Measurements from ENCODE around the gene ANKRD17.

ANKRD17 gene

DNA sequence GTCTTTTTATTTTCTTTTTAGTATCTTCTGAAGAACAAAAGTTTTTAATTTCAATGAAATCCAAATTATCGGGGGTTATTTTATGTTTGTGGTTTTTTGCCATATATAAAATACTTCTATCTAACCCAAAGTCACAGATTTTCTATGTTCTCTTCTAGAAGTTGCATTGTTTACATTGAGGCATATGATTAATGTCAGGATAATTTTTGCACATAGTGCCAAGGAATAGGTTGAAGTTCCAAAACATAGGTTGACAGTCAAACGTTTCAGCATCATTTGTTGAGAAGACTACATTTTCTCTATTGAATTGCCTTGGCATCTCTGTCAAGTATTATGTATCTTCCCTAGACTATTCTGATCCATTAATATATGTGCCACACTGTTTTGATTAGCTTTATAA lies 64.5 kb downstream of the ANKRD17 start:
- DNase-seq: peak; percentile 8

DNA sequence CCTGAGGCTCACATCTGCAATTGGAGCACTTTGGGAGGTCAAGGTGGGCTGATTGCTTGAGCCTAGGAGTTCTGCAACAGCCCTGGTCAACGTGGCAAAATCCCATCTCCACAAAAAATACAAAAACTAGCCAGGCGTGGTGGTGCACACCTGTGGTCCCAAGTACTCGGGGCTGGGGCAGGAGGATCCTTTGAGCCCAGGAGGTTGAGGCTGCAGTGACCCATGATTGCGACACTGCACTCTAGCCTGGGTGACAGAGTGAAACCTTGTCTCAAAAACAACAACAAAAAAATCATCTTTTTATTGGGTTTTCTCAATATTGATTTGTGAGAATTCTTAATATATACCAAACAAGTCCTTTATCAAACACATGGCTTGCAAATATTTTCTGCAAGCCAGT lies 64.9 kb downstream of the ANKRD17 start:
- DNase-seq: no peak

DNA sequence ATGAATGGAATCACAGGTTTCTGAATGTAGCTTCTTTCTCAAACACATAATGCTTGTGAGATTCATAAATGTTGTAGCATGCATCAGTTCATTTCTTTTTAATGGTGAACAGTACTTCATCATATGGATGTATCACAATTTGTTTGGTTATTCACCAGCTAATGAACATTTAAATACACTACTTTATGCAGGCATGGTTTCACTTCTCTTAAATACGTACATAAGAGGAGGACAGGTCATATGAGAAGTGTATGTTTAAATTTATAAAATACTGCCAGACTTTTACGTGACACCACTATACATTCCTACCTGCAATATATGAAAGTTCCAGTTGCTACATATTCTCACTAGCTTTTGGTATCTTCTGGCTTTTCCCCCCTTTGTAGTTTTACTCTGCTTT lies 65.4 kb downstream of the ANKRD17 start:
- no peak for DNase-seq

DNA sequence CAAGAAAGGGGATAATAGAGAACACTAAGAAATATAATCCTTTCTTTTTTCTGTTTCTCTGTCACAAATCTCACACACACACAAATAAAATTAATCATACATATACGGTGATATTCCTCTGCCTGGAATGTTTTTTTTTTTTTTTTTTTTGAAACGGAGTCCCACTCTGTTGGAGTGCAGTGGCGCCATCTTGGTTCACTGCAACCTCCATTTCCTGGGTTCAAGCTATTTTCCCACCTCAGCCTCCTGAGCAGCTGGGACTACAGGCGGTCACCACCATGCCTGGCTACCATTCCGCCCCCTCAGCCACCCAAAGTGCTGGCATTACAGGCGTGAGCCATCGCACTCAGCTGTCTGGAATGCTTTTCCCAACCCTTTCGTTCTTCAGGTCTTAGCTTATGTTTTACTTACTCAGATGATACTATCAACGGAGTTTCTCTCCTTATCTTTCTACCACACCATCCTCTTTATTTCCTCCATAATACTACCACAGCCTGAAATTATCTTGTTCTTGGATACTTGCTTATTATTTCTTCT lies 69.3 kb downstream of the ANKRD17 start:
- DNase-seq: no peak

DNA sequence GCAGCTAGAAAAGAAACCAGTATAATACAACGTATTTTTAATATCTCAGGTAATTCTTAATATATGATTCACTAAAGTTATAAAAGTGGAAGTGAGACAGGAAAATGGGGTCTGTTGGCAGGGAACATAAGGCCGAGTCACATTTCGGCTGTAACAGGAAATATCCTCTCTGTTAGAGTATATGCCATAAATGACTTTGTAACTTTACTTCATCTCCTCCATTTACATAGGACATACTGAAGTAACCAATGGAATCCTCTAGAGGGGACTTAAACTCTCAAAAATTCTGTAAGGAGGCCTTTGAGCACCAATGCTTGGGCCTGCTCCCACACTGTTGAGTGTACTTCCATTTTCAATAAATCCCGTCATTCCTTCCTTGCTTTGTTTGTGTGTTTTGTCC lies 71.3 kb downstream of the ANKRD17 start:
- peak; percentile 23 for DNase-seq

DNA sequence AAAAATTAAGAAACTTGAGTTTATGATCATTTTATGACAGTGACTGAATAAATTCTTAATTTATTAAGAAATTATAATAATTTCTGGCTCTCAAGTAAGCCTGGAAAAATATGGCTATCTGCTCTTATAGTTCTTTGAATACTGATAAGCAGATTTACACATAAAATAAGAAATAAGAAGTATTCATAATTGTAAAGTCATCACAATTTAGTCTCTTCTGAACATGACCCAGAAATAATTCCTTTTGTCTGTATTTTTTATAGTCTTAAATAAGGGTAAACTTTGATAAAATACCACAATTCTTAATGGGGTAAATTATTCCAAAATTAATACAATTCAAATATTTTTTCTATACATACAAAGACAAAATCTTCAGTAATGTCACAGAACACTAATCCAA lies 72.7 kb downstream of the ANKRD17 start:
- DNase-seq: no peak

DNA sequence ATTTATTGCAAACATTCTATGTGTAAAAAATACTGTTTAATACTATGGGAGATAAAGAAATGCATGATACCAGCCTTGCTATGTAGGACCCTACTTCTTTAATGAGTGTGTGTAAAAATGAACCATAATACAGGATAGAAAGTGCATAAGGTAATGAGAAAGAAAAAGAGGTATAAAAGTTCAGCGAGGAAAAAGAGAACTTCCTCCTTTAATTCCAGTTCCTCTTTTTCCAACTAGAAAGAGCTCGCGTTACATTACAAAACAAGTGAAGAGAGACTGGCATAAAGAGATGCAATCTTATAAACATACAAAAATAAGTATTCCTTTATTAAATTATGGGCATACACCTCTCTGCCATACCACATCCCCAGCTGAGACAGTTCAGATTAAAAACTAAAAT lies 77.4 kb downstream of the ANKRD17 start:
- DNase-seq: no peak

DNA sequence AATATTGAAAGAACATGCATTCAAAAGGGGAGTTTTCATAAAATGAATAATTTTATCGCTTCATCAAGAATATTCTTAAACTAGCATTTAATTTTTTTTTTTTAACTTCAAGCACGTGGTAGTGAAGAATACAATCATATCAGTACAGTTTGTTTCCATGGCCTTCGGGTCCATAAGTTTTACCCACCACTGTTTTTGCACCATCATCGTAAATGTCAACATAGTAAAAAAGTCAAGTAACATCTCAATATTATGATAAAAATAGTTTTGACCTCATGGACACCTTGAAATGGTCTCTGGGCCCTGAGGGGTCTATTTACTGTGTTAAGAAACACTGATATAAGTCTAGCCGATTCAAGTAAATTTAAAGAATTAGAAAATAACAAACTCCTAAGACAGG lies 80.2 kb downstream of the ANKRD17 start:
- DNase-seq: no peak

DNA sequence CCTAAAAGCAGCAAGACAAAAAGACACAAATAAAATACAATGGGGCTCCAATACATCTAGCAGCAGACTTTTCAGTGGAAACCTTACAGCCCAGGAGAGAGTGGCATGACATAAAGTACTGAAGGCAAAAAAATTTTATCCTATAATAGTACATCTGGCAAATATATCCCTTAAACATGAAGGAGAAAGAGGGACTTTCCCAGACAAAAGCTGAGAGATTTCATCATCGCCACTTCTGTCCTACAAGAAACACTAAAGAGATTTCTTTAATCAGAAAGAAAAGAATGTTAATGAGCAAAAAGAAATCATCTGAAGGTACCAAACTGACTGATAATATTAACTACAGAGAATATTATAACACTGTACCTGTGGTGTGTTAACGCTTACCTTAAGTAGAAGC lies 86.4 kb downstream of the ANKRD17 start:
- no peak for DNase-seq

DNA sequence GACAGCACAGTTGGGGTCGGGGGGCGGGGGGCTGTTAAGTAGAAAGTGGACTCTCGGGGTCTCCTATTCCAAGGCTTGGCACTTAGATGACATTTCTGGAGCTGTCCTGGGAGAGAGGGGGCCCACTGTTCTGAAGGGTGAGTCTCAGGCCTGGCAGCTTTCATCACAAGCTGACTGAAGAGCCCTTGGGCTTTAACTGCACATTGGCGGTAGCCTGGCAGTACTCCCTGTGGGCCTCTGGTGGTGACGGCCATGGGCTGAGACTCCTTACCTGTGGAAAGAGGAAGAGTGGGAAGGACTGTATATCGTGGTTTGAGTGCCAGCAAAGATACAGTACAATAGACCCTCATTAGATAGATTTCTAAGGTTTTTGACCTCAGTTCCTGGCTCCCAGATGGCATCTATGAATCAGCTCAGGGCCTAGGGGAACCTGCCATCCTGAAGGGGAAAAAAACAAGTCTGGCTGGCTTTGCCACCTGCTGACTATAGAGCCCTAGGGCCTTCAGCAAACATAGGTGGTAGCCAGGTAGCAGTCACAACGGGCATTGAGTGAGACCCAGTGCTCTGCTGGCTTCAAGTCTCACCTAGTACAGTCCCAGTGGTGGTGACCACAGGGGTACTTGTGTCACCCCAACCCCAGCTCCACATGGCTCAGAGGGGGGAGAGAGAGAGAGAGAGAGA lies 87.9 kb downstream of the ANKRD17 start:
- DNase-seq: no peak

DNA sequence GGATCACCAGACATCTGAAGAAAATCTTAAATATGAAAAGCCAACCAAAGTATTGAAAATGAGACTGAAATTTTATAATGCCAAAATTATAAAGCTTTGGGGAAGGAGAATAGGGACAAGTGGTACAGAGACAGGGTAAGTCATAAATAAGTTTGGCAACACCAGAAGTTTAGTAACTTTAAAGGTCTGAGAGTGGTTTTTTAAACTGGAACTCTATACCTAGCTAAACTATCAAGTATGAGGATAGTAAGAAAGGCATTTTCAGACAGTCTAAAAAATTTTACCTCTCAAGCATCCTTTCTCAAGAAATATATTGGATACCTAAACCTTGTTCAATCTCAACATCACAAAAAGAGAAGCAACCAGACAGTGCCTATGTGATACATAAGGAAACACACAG lies 92.4 kb downstream of the ANKRD17 start:
- DNase-seq: no peak

DNA sequence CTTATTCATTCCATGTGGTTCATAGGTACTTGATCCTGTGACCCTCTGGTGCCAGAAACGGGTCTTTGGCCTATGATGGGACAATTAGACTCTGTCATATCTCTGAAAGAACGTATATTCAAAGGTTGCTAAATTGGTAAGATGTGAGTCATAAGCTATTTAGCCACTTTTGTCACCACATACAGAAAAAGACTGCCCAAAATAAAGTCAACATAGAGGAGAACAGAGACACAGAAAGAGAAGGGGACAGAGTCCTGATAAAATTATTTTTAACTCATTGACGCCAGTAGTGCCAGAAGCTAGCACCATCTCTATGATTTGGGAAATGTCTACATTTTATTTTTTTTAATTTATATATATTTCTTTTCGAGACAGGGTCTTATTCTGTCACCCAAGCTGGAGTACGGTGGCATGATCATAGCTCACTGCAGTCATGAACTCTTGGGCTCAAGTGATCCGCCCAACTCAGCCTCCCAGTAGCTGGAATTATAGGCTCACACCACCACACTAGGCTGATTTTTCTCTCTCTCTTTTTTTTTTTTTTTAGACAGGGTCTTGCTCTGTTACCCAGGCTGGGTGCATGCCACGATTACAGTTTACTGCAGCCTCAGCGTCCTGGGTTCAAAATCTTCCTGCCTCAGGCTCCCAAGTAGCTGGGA lies 96.9 kb downstream of the ANKRD17 start:
- DNase-seq: no peak

DNA sequence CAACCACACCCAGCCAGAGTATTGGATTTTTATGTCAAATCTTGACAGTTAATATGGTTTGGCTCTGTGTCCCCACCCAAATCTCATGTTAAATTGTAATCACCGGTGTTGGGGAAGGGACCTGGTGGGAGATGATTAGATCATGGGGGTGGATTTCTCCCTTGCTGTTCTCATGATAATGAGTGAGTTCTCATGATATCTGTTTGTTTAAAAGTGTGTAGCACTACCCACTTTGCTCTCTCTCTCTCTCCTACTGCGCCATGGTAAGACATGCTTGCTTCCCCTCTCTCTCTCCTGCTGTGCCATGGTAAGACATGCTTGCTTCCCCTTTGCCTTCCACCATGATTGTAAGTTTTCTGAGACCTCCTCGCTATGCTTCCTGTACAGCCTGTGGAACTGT lies 102.2 kb downstream of the ANKRD17 start:
- DNase-seq: no peak

DNA sequence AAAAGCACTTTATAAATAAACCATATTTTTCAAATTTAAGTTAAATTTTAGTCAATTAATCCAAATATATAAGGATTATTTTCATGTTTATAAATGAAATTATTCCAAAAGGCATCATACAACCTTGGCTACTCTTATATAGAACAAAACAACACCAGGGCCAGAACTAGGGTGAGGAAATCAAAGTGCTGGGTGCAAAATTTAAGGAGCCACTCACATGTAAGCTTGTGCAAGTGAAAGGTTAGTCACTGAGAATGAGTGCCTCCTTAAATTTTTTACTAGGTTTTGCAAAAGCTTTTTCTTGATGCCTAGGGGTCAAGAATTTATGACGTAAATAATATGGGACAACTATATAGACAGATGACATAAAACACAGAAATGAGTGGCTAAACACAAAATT lies 105.7 kb downstream of the ANKRD17 start:
- DNase-seq: no peak

DNA sequence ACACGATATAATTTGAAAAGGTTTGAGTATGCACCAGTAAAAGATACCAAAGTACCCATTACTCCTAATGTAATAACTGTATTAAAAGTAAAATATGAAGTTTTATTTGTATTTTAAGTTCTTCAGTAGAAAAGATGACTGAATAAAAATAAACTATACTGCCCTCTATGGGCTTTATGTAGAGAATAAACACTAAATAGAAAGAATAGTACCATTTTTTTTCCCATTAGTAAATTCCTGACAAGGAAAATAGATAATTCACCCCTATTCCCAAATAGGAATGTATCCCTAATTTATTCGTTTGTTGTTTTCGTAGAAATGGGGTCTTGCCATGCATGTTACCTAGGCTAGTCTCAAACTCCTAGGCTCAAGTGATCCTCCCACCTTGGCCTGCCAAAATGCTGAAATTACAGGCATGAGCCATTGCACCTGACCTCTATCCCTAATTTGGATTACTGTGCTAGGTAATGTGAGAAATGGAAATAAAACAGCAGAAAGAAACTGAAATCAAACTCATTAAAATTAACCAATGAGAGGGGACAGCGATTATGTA lies 115.5 kb downstream of the ANKRD17 start:
- no peak for DNase-seq

DNA sequence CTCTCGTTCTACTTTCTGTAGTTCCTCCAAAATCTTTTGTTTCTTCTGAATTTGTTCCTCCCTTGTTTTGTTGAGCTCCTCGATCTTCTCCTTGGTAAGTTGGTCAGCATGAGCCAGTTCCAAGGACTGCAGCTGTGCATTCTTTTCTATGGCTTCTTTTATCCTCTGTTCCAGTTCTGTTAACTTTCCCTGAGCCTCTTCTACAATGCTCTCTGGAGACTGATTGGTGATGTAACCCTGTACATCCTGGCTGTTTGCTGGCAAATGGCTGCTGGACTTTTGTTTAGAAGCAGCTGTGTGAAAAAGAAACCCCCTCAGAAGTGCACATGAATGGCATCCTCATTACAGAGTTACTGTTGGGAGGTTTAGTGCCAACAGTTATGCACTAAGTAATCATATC lies 118.6 kb downstream of the ANKRD17 start:
- no peak for DNase-seq

DNA sequence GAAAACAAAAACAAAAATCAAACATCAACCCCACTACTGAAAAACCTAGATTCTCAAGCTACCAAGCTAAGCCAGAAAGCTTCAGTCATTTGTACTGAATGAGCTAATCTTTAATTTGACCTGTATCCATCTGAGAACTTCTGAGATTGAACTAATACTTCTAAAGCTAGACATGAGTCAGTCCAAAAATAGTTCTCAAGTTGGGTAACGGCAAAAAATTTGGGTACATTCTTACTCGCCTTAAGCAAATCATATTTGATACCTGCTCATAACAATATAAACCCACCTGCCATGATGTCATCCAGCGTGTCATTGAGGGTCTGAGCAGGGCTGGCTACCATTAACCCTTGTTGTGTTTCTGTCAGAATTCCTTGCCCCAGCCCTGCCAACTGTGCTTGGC lies 119.4 kb downstream of the ANKRD17 start:
- DNase-seq: no peak

DNA sequence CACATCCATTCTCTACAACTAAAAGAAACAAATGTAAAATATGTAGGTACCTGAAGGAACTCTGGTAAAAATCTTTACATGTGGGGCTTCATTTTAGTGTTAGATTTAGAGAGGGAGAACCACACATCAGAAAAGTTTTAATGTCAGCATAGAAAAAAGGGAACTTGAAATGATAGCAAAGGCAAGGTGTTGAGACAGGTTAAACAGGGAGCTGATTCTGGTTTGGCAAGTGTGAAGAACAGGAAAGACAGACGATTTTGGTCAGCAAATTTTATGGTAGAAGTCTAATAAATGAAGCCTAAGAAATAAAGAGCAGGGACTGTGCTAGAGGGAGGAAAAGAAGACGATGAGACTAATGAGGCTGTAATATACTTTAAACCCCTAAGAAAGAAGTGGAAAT lies 121.5 kb downstream of the ANKRD17 start:
- no peak for DNase-seq

DNA sequence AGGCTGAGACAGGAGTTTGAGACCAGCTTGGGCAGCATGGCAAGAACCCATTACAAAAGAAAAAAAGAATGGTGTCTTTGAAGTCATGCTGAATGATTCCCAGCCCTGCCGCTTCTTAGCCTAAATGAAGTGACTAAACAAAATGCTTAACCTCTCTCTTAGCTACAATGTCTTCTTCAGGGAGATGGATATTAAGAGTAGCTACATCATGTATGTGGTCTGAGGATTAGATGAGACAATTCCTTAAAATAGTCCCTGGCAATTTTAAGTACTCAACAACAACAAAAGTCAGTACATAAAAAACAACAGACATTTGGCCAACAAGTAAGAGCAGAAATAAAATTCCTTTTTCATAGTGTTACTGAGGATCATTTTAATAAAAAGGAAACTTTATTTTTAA lies 124.8 kb downstream of the ANKRD17 start:
- no peak for DNase-seq

DNA sequence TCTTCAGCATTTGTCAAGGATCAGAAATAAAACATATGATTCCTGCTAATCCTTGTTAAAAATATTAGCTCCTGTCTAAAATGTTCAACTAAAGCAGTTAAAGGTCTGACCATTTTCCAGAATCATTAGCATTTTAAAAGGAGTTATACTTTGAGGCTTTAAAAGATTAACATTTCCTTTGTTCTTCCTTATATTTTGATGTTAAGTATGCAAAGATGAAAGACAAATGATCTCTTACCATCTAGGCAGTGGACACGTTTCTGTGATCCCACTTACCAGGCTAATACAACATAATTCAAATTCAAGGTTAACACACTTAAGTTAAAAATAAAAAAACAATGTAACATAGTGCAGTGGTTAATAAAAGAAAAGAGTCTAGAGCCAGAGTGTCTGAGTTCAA lies 127.3 kb downstream of the ANKRD17 start:
- DNase-seq: no peak

DNA sequence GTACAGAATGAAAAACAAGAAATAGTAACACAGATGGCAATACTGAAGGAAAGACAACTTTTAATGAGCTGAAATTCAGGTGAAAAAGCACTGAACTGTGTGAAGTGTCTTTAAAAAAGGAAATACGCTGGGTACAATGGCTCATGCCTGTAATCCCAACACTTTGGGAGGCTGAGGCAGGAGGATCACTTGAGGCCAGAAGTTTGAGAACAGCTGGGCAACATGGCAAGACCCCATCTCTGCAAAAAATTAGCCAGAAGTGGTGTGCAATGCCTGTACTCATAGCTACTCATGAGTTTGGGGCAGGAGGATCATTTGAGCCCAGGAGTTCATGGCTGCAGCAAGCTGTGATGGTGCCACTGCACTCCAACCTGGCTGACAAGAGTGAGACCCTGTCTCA lies 129.3 kb downstream of the ANKRD17 start:
- no peak for DNase-seq

DNA sequence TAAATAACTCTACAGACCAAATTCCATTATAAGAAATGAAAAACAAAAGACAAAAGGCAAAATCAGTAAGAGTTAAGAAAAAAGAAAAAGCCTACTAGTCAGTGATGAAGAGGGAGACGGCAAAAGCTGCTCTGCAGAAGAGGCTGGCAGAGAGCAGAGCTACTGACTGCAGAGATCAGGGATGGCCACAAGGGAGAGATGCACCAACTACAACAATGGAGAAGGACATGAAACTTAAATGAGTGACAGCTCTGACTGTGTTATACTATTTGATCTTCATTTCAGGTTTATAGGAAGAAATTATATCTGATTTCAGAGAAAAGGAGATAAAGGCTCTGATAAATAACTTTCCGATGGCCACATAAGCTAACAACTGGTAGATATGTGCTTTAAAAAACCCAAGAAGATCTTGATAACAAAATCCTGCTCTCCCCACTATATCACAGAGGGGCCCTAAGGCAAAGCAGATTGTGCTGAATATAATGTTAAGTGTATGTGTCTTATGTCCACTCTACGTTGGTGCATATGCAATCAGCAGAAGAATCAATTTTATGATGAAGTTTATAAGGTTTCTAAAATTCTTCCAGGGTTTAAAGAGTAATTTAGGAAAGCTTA lies 130.7 kb downstream of the ANKRD17 start:
- DNase-seq: no peak

DNA sequence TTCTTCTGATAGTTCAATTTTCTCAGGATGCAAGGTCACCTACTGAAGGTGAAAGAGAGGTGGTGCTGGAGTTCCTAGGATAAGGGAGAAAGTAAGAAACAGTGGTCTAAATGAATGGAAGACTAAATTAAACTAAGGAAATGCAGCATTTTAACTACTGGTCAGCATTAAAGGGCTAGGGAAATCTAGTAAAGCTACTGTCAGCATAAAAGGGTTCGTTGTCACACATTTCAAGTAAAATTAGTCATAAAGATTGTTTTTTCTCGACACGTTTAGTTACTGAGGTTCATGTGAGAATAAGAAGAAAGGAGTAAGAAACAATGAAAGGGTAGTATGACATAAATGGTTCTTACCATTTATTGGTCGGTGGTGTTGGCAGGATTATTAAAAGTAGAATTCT lies 149.1 kb downstream of the ANKRD17 start:
- DNase-seq: no peak

DNA sequence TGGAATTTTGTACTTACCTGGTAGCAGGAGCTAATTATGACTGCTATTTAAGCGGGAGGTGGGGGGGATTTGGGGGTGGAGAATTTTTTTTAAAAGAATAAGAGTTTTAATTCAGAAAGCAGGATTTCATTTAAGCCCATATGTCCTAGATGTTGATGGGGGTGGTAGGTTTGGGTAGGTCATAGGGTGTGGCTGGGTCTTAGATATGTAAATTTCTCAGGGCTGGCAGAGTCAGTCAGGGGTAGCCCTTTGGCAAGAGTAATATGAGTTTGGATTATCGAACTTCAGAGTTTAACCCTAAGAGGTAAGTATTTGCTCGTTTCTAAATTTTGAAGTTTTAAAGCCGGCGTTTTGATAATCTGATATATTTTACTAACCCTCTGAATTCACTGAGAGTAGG lies 153.9 kb downstream of the ANKRD17 start:
- DNase-seq: no peak

All from fibroblast of skin of right quadriceps (primary cell).